ENCODE data around the gene SERPINB3. TPM values are rescaled to one million over a fixed set of nuclear protein-coding genes. Genes with fewer than 3 reads are reported as not detected.
A peak's percentile ranks its signal among the peaks of the same experiment; 100 is the strongest.

The SERPINB3 gene
- polyA plus RNA-seq, 1 donor (not counting 4 experiments of a cell fraction or from before 2014, with no cell fraction given): 12.7 TPM

DNA sequence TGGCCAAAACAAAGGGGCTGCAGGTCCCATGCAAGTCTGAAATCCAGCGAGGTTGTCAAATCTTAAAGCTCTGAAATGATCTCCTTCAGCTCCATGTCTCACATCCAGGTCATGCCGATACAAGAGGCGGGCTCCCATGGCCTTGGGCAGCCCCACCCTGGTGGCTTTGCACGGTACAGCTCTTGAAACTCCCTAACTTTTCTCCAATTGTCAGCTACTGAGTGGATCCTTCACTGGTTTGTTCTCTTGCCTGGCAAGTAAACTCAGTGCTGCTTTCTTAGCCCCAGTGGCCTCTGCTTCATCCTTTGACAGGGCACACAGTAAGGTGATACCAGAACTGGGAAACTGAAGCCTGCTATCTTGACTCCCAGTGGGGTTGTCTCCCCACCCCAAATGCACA lies 48.3 kb downstream of the SERPINB3 start:
- TF ChIP-seq CTCF (optimal IDR thresholded peaks at IDR 0.05 in 1 of 3, IDR thresholded peaks at IDR 0.05 in 1 of 3, conservative IDR thresholded peaks at IDR 0.05 in 1 of 3; ENCODE audit: extremely low read depth in 1 of 3, insufficient read depth in 2 of 3, low read length in 3 of 3): no peak
- TF ChIP-seq EZH2 (IDR thresholded peaks at IDR 0.05; ENCODE audit: low read length): no peak
- Histone ChIP-seq H3K27ac (ENCODE audit: control insufficient read depth, insufficient read depth, low read length) (no peak overlapping the region), H3K9me3 (ENCODE audit: control insufficient read depth, low read depth, low read length) (no peaks in the 10 kb centered on the region), H3K4me3 (ENCODE audit: control insufficient read depth in 2 of 3, extremely low read depth in 1 of 3, insufficient read depth in 2 of 3, low read depth in 1 of 3, low read length in 3 of 3) (no peak overlapping the region), H3K79me2 (ENCODE audit: control insufficient read depth, insufficient read depth, low read length) (no peaks in the 10 kb centered on the region), H2AFZ (ENCODE audit: control insufficient read depth, low read length) (no peak overlapping the region), H3K27me3 (ENCODE audit: control insufficient read depth, extremely low read depth, insufficient read depth, low read length) (no peaks in the 10 kb centered on the region), H3K9ac (ENCODE audit: control insufficient read depth, extremely low read depth, insufficient read depth, low read length) (no peak overlapping the region), H3K36me3 (ENCODE audit: control insufficient read depth in 2 of 2, extremely low read depth in 1 of 2, insufficient read depth in 2 of 2, low read length in 2 of 2) (no peaks in the 10 kb centered on the region), H3K4me2 (ENCODE audit: control insufficient read depth, extremely low read depth, insufficient read depth, low read depth, low read length) (no peak overlapping the region), H4K20me1 (ENCODE audit: control insufficient read depth, extremely low read depth, insufficient read depth, low read length) (no peaks in the 10 kb centered on the region), H3K9me1 (ENCODE audit: control insufficient read depth, extremely low read depth, insufficient read depth, low read length) (no peaks in the 10 kb centered on the region), H3K4me1 (ENCODE audit: control insufficient read depth, extremely low read depth, insufficient read depth, low read length) (no peaks in the 10 kb centered on the region)
- FAIRE-seq (no peak), DNase-seq (ENCODE audit: low read depth, low spot score) (no peak)
- dilution Hi-C loops (cut with MboI; ENCODE audit: extremely low pct_ligation_motif_present, low sequenced_read_pairs): no loop called here

DNA sequence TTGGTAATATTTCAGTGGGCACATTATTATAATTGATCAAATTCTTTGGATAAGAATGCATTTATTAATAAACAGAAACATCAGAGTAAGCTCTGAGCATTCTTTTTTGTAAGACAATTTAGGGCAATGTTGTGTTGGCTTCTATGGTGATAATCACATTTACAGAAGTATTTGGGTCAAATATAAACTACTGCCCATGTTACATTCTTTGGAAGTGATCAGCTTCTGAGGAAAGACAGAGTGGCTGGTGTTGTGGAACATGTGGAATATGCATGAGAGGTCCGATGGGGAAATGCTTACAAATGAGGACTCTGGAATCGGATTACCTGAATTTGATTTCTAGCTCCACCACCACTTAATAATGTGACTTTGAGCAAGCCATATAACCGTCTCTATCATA lies 55.2 kb downstream of the SERPINB3 start:
- TF ChIP-seq EZH2 (IDR thresholded peaks at IDR 0.05; ENCODE audit: low read length) (no peak), CTCF (optimal IDR thresholded peaks at IDR 0.05 in 1 of 3, IDR thresholded peaks at IDR 0.05 in 1 of 3, conservative IDR thresholded peaks at IDR 0.05 in 1 of 3; ENCODE audit: extremely low read depth in 1 of 3, insufficient read depth in 2 of 3, low read length in 3 of 3) (no peak)
- DNase-seq (ENCODE audit: low read depth, low spot score) (no peak), FAIRE-seq (peak; percentile 57)
- Histone ChIP-seq H3K79me2 (ENCODE audit: control insufficient read depth, insufficient read depth, low read length) (no peaks in the 10 kb centered on the region), H3K4me3 (ENCODE audit: control insufficient read depth in 2 of 3, extremely low read depth in 1 of 3, insufficient read depth in 2 of 3, low read depth in 1 of 3, low read length in 3 of 3) (no peak overlapping the region), H3K27ac (ENCODE audit: control insufficient read depth, insufficient read depth, low read length) (no peak overlapping the region), H3K36me3 (ENCODE audit: control insufficient read depth in 2 of 2, extremely low read depth in 1 of 2, insufficient read depth in 2 of 2, low read length in 2 of 2) (no peaks in the 10 kb centered on the region), H3K27me3 (ENCODE audit: control insufficient read depth, extremely low read depth, insufficient read depth, low read length) (no peaks in the 10 kb centered on the region), H2AFZ (ENCODE audit: control insufficient read depth, low read length) (no peak overlapping the region), H4K20me1 (ENCODE audit: control insufficient read depth, extremely low read depth, insufficient read depth, low read length) (no peaks in the 10 kb centered on the region), H3K4me2 (ENCODE audit: control insufficient read depth, extremely low read depth, insufficient read depth, low read depth, low read length) (no peak overlapping the region), H3K9me3 (ENCODE audit: control insufficient read depth, low read depth, low read length) (no peaks in the 10 kb centered on the region), H3K9ac (ENCODE audit: control insufficient read depth, extremely low read depth, insufficient read depth, low read length) (no peak overlapping the region), H3K4me1 (ENCODE audit: control insufficient read depth, extremely low read depth, insufficient read depth, low read length) (peaks cover 27% of the 10 kb centered on the region), H3K9me1 (ENCODE audit: control insufficient read depth, extremely low read depth, insufficient read depth, low read length) (no peaks in the 10 kb centered on the region)
- dilution Hi-C loops (cut with MboI; ENCODE audit: extremely low pct_ligation_motif_present, low sequenced_read_pairs): no loop called here

Other genes with a start within 250 kb of the SERPINB3 start
- gene VPS4B, start 239.4 kb downstream of the SERPINB3 start, polyA plus RNA-seq: 45.7 to 65.3 TPM (median 54.9 TPM) in 3 replicates
- gene SERPINB5, start 184.9 kb downstream of the SERPINB3 start, polyA plus RNA-seq: 473 to 1,046 TPM (median 833 TPM) in 3 replicates
- 0.05 to 0.21 TPM (median 0.10 TPM) in 3 replicates for gene SERPINB12, start 119.5 kb downstream of the SERPINB3 start, polyA plus RNA-seq
- gene SERPINB13, start 74.5 kb downstream of the SERPINB3 start, polyA plus RNA-seq: 15.5 to 69.8 TPM (median 44.6 TPM) in 3 replicates
- 0.52 to 4.7 TPM (median 2.4 TPM) in 3 replicates for gene SERPINB4, start 17.6 kb downstream of the SERPINB3 start, polyA plus RNA-seq
- gene SERPINB11, start 41.1 kb upstream of the SERPINB3 start, polyA plus RNA-seq: not detected in 3 replicates
- 293 to 589 TPM (median 408 TPM) in 3 replicates for gene SERPINB7, start 113.5 kb upstream of the SERPINB3 start, polyA plus RNA-seq
- gene SERPINB2, start 225.8 kb upstream of the SERPINB3 start, polyA plus RNA-seq: 555 to 1,052 TPM (median 733 TPM) in 3 replicates
- 4.2 to 10.1 TPM (median 5.8 TPM) in 3 replicates for gene SERPINB10, start 246.1 kb upstream of the SERPINB3 start, polyA plus RNA-seq

Data from keratinocyte (primary cell).